Effector memory CD4-positive, alpha-beta T cell (primary cell): ENCODE measurements around the gene VWA5B1.

Source experiments
- DNase-seq, 3 donors: peaks; one replicate each; pipeline ENCODE4 v3.0.0-alpha.2; 2020
- H3K27ac ChIP-seq: 2 replicates; pipeline ENCODE4 v1.7.0; 2013; ENCODE audit warnings: mild to moderate bottlenecking, low read length, moderate library complexity; ENCODE audit not compliant: insufficient read depth, poor library complexity, severe bottlenecking
- H3K27me3 ChIP-seq: replicated peaks from 2 replicates; pipeline ENCODE4 v1.7.0; 2013; ENCODE audit warnings: mild to moderate bottlenecking, low read length; ENCODE audit not compliant: insufficient read depth, control insufficient read depth, poor library complexity, severe bottlenecking
- H3K36me3 ChIP-seq: 2 replicates; pipeline ENCODE4 v1.7.0; 2013; ENCODE audit warnings: mild to moderate bottlenecking, low read length, moderate library complexity; ENCODE audit not compliant: control insufficient read depth, insufficient read depth
- H3K4me1 ChIP-seq: 2 replicates; pipeline ENCODE4 v1.7.0; 2013; ENCODE audit warnings: low read length, mild to moderate bottlenecking; ENCODE audit not compliant: control insufficient read depth, insufficient read depth, poor library complexity, severe bottlenecking
- H3K4me3 ChIP-seq: 2 replicates; pipeline ENCODE4 v1.7.0; 2013; ENCODE audit warnings: low read length, low read depth, mild to moderate bottlenecking; ENCODE audit not compliant: insufficient read depth, poor library complexity, severe bottlenecking
- H3K9me3 ChIP-seq: 2 replicates; pipeline ENCODE4 v1.7.0; 2013; ENCODE audit warnings: mild to moderate bottlenecking, low read length, moderate library complexity; ENCODE audit not compliant: control insufficient read depth

Gene VWA5B1

DNA sequence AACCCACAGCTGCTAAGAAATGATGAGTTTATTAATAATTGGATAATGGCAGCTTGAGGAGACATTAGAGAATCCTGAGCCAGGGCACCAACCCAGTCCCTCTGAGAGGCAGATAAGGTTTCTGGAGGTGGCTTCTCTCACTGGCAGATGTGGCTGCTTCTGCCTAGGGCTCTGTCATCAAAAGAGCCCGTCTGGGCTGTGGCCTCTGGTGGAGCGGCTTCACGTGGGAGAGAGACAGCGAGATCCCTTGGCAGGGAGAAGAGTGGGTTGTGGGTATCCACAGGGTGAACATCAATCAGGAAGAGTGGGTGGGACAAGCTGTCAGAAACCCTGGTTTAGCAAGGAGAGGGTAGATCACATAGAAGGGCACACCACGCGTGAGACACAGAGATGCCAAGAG lies 30.0 kb downstream of the VWA5B1 start:
- Histone ChIP-seq H3K27ac (no peak overlapping the region), H3K4me1 (peaks cover 8% of the 10 kb centered on the region), H3K27me3 (no peaks in the 10 kb centered on the region), H3K4me3 (no peak overlapping the region), H3K9me3 (no peaks in the 10 kb centered on the region), H3K36me3 (no peaks in the 10 kb centered on the region)
- no peak for DNase-seq

- no peak for DNase-seq
- Histone ChIP-seq H3K36me3 (no peaks in the 10 kb centered on the region), H3K27ac (no peak overlapping the region), H3K4me1 (peaks cover 8% of the 10 kb centered on the region), H3K9me3 (no peaks in the 10 kb centered on the region), H3K27me3 (no peaks in the 10 kb centered on the region), H3K4me3 (no peak overlapping the region)
These were observed 30.9 kb downstream of the VWA5B1 start for GRCh38 chr1:20321573-20321972.

DNA sequence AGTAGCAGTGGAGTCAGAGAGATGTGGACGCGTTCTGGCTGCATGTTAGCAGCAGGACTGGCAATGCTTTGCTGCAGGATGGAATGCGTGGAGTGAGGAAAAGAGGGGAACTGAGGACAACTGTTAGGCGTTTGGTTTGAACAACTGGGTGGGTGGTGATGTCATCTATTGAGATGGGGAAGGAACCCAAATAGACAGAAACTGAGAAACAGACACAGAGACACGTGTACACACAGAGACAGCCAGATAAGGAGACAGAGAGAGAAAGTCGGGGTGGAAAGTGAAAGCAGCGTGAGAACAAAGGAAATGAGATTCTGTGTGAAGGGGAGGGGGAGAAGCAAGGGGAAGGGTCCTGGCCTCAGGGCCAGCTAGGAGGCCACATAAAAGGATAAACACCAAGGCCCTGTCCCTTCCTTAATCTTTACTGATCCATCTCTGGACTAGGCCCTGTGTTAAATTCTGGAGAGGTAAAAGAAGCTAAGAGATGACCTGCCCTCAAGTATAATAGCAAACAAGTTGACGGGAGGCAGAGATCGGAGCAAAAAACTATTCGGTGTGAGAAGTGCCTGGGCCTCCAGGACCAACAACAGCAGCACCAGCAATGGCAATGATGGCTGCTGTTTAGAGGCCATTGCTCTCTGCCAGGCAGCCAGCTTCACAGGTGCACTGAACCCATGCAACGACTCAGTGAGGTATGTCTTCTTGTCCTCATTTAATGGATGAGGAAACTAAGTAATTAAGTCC lies 31.6 kb downstream of the VWA5B1 start:
- Histone ChIP-seq H3K4me3 (peak overlapping the region; percentile 46), H3K27me3 (no peaks in the 10 kb centered on the region), H3K9me3 (no peaks in the 10 kb centered on the region), H3K4me1 (peaks cover 8% of the 10 kb centered on the region), H3K36me3 (no peaks in the 10 kb centered on the region), H3K27ac (peak overlapping the region; percentile 56)
- DNase-seq: no peak

DNA sequence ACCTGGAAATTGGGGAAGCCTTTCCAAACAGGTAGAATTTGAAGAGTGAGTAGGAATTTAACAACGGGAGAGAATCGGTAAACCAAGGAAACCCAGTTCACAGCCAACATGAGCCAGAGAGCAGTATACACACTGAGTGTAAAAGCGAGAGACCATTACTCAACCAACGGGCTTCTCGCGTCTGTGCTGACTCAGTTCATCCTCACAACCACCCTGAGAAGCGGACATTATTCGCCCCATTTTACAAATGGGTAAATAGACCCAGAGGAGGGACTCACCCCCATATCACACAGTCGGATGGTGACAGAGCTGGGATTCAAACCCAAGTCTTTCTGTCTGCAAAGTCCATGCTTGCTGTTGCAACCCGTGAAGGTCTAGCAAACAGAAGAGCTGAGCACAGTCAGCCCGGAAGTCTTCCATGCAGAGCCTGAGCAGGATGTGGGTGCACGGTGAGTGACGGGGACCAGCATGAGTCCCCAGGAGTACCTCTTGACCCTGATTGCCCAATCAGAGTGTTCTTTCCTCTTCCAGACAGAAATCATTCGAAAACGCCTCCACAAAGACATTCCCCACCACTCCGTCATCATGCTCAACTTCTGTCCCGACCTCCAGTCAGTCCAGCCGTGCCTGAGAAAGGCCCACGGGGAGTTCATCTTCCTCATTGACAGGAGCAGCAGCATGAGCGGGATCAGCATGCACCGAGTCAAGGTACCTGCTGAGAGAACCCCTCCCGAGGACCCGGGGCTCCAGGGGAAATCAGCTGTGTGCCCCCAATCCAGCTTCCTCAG lies 32.3 kb downstream of the VWA5B1 start:
- DNase-seq: peak in 1 of 3 donors; percentile 9
- Histone ChIP-seq H3K4me1 (peaks cover 8% of the 10 kb centered on the region), H3K27ac (peak overlapping the region; percentile 56), H3K9me3 (no peaks in the 10 kb centered on the region), H3K36me3 (no peaks in the 10 kb centered on the region), H3K27me3 (no peaks in the 10 kb centered on the region), H3K4me3 (peak overlapping the region; percentile 46)

- Histone ChIP-seq H3K27me3 (no peaks in the 10 kb centered on the region), H3K4me1 (peaks cover 8% of the 10 kb centered on the region), H3K27ac (no peak overlapping the region), H3K9me3 (no peaks in the 10 kb centered on the region), H3K4me3 (peak overlapping the region; percentile 46), H3K36me3 (no peaks in the 10 kb centered on the region)
- no peak for DNase-seq
These were observed 32.9 kb downstream of the VWA5B1 start for GRCh38 chr1:20323613-20323920.

GRCh38 chr1:20324704-20325406 lies 34.2 kb downstream of the VWA5B1 start:
- H3K27ac ChIP-seq: no peak overlapping the region
- no peaks in the 10 kb centered on the region for H3K9me3 ChIP-seq
- H3K36me3 ChIP-seq: no peaks in the 10 kb centered on the region
- no peak overlapping the region for H3K4me3 ChIP-seq
- H3K27me3 ChIP-seq: no peaks in the 10 kb centered on the region
- H3K4me1 ChIP-seq: peaks cover 8% of the 10 kb centered on the region
- no peak for DNase-seq

DNA sequence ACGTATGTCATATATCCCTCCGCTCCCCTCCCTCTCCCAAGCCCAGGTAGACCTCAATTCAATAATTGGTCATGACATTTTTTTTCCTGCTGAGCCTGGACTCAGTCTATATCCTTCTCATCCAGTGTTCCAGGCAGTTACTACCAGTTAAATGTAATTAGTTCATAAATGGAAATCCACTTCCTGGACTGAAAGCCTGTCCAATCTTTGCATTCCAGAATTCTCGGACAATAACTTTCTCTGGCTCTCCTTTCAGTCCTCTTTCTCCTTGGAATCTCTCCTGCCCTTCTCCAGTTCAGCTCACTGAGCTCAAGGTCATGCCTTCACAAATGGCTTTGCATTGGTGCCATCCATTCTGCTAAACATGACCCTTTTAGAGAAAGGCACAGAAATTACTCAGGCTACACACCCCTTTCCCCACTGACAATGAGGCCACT lies 34.8 kb downstream of the VWA5B1 start:
- Histone ChIP-seq H3K27ac (no peak overlapping the region), H3K27me3 (no peaks in the 10 kb centered on the region), H3K9me3 (no peaks in the 10 kb centered on the region), H3K4me1 (peaks cover 8% of the 10 kb centered on the region), H3K36me3 (no peaks in the 10 kb centered on the region), H3K4me3 (no peak overlapping the region)
- no peak for DNase-seq

- H3K4me1 ChIP-seq: peaks cover 8% of the 10 kb centered on the region
- no peaks in the 10 kb centered on the region for H3K36me3 ChIP-seq
- H3K4me3 ChIP-seq: no peak overlapping the region
- DNase-seq: no peak
- H3K27me3 ChIP-seq: no peaks in the 10 kb centered on the region
- H3K9me3 ChIP-seq: no peaks in the 10 kb centered on the region
- H3K27ac ChIP-seq: no peak overlapping the region
These were observed 35.3 kb downstream of the VWA5B1 start for GRCh38 chr1:20325844-20326420.

DNA sequence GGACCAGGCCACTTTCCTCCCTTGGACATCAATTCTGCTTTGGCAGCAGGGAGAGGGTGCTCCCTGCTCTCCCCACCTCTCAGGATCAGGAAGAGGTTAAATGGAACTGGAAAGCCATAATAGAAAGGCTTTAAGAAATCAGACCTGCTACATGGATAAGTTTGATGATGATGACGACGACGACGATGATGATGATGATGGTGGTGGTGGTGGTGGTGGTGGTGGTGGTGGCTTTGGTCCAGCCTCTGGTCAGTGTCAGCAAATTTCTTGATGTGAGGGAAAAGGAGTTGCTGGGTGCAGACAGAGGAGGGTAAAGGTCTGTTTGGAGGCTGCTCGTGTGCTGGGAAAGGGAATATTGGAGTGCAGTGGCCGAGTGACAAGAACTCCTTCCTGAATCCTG lies 36.8 kb downstream of the VWA5B1 start:
- no peaks in the 10 kb centered on the region for H3K27me3 ChIP-seq

More for the DNA sequence above, 36.8 kb downstream of the VWA5B1 start:
- no peak overlapping the region for H3K4me3 ChIP-seq
- peaks cover 3% of the 10 kb centered on the region for H3K4me1 ChIP-seq
- H3K27ac ChIP-seq: no peak overlapping the region
- no peaks in the 10 kb centered on the region for H3K9me3 ChIP-seq
- H3K36me3 ChIP-seq: no peaks in the 10 kb centered on the region
- DNase-seq: no peak
